Activated naive CD8-positive, alpha-beta T cell treated with anti-CD3 and anti-CD28 coated beads, Interleukin-2, amount 50 U/mL, for 24 hours (primary cell): ENCODE results near the gene SIGMAR1.

Source experiments
- ATAC-seq: fragments of 150-1000 bp; cut with Tn5 transposase; one replicate; pipeline ENCODE4 v1.10.0; 2021
- DNase-seq: peaks from one replicate; pipeline ENCODE4 v3.0.0; 2021
- H3K27ac Mint-ChIP-seq: one replicate; pipeline ENCODE4 v1.8.0; 2021; ENCODE audit warnings: mild to moderate bottlenecking, mixed read lengths
- H3K27me3 Mint-ChIP-seq: one replicate; pipeline ENCODE4 v1.8.0; 2021; ENCODE audit warnings: mixed read lengths
- H3K36me3 Mint-ChIP-seq: one replicate; pipeline ENCODE4 v1.8.0; 2021; ENCODE audit warnings: low read depth, mixed read lengths
- H3K4me1 Mint-ChIP-seq: one replicate; pipeline ENCODE4 v1.8.0; 2021; ENCODE audit warnings: mixed read lengths
- H3K4me3 Mint-ChIP-seq: one replicate; pipeline ENCODE4 v1.8.0; 2021; ENCODE audit warnings: mild to moderate bottlenecking, moderate library complexity, mixed read lengths
- H3K9me3 Mint-ChIP-seq: one replicate; pipeline ENCODE4 v1.8.0; 2021; ENCODE audit warnings: mixed read lengths

SIGMAR1 gene

GRCh38 chr9:34610434-34611206, 27.0 kb downstream of the SIGMAR1 start:
- Mint-ChIP-seq H3K4me1 (peaks cover 23% of the 10 kb centered on the region), H3K9me3 (no peaks in the 10 kb centered on the region), H3K4me3 (peak overlapping the region; percentile 88), H3K36me3 (peaks cover 9% of the 10 kb centered on the region), H3K27me3 (no peaks in the 10 kb centered on the region), H3K27ac (no peak overlapping the region)
- no peak for ATAC-seq
- DNase-seq, result no peak

GRCh38 chr9:34607331-34607730, 30.3 kb downstream of the SIGMAR1 start:
- H3K4me3 Mint-ChIP-seq, result no peak overlapping the region
- no peaks in the 10 kb centered on the region for H3K9me3 Mint-ChIP-seq
- peaks cover 4% of the 10 kb centered on the region for H3K27me3 Mint-ChIP-seq
- DNase-seq (no peak), ATAC-seq (no peak)
- peaks cover 9% of the 10 kb centered on the region for H3K36me3 Mint-ChIP-seq
- H3K4me1 Mint-ChIP-seq, result peaks cover 14% of the 10 kb centered on the region
- H3K27ac Mint-ChIP-seq, result no peak overlapping the region

GRCh38 chr9:34606905-34607304, 30.7 kb downstream of the SIGMAR1 start:
- DNase-seq (no peak), ATAC-seq (no peak)
- peaks cover 12% of the 10 kb centered on the region for H3K4me1 Mint-ChIP-seq
- H3K4me3 Mint-ChIP-seq, result no peak overlapping the region
- peaks cover 4% of the 10 kb centered on the region for H3K27me3 Mint-ChIP-seq
- no peaks in the 10 kb centered on the region for H3K9me3 Mint-ChIP-seq
- no peak overlapping the region for H3K27ac Mint-ChIP-seq
- H3K36me3 Mint-ChIP-seq, result peaks cover 9% of the 10 kb centered on the region

- no peak overlapping the region for H3K27ac Mint-ChIP-seq
- no peak overlapping the region for H3K4me3 Mint-ChIP-seq
- H3K9me3 Mint-ChIP-seq, result no peaks in the 10 kb centered on the region
- H3K4me1 Mint-ChIP-seq, result peaks cover 7% of the 10 kb centered on the region
- no peak for ATAC-seq
- H3K36me3 Mint-ChIP-seq, result peaks cover 5% of the 10 kb centered on the region
- no peak for DNase-seq
- H3K27me3 Mint-ChIP-seq, result peaks cover 9% of the 10 kb centered on the region
Measured at GRCh38 chr9:34606190-34606589, 31.4 kb downstream of the SIGMAR1 start.

- Mint-ChIP-seq H3K4me1 (no peaks in the 10 kb centered on the region), H3K36me3 (no peaks in the 10 kb centered on the region), H3K27me3 (peaks cover 9% of the 10 kb centered on the region), H3K4me3 (no peak overlapping the region), H3K27ac (no peak overlapping the region), H3K9me3 (no peaks in the 10 kb centered on the region)
- DNase-seq (peak; percentile 85), ATAC-seq (peak; percentile 83)
Measured at GRCh38 chr9:34603610-34604231, 33.9 kb downstream of the SIGMAR1 start.

GRCh38 chr9:34601937-34602573, 35.5 kb downstream of the SIGMAR1 start:
- Mint-ChIP-seq H3K36me3 (no peaks in the 10 kb centered on the region), H3K4me1 (no peaks in the 10 kb centered on the region), H3K27ac (no peak overlapping the region), H3K9me3 (no peaks in the 10 kb centered on the region), H3K4me3 (no peak overlapping the region), H3K27me3 (peaks cover 12% of the 10 kb centered on the region)
- no peak for DNase-seq
- no peak for ATAC-seq

GRCh38 chr9:34600908-34601307, 36.7 kb downstream of the SIGMAR1 start:
- no peak overlapping the region for H3K4me3 Mint-ChIP-seq
- ATAC-seq (no peak), DNase-seq (no peak)
- H3K27ac Mint-ChIP-seq, result no peak overlapping the region
- H3K36me3 Mint-ChIP-seq, result no peaks in the 10 kb centered on the region
- H3K9me3 Mint-ChIP-seq, result no peaks in the 10 kb centered on the region
- H3K4me1 Mint-ChIP-seq, result no peaks in the 10 kb centered on the region
- H3K27me3 Mint-ChIP-seq, result peaks cover 19% of the 10 kb centered on the region

- DNase-seq, result no peak
- no peaks in the 10 kb centered on the region for H3K4me1 Mint-ChIP-seq
Measured at GRCh38 chr9:34599546-34599945, 38.0 kb downstream of the SIGMAR1 start.

GRCh38 chr9:34594177-34594576, 43.4 kb downstream of the SIGMAR1 start:
- H3K9me3 Mint-ChIP-seq, result no peaks in the 10 kb centered on the region
- peaks cover 56% of the 10 kb centered on the region for H3K27me3 Mint-ChIP-seq
- no peak overlapping the region for H3K4me3 Mint-ChIP-seq

More at GRCh38 chr9:34599546-34599945, 38.0 kb downstream of the SIGMAR1 start:
- H3K36me3 Mint-ChIP-seq, result no peaks in the 10 kb centered on the region
- no peak for ATAC-seq
- no peak overlapping the region for H3K27ac Mint-ChIP-seq
- no peak overlapping the region for H3K4me3 Mint-ChIP-seq
- H3K27me3 Mint-ChIP-seq, result peaks cover 22% of the 10 kb centered on the region
- H3K9me3 Mint-ChIP-seq, result no peaks in the 10 kb centered on the region

GRCh38 chr9:34592895-34593601, 44.5 kb downstream of the SIGMAR1 start:
- peaks cover 67% of the 10 kb centered on the region for H3K27me3 Mint-ChIP-seq
- no peaks in the 10 kb centered on the region for H3K36me3 Mint-ChIP-seq
- no peaks in the 10 kb centered on the region for H3K9me3 Mint-ChIP-seq
- peaks cover 23% of the 10 kb centered on the region for H3K4me1 Mint-ChIP-seq
- H3K27ac Mint-ChIP-seq, result no peak overlapping the region
- H3K4me3 Mint-ChIP-seq, result no peak overlapping the region
- DNase-seq (no peak), ATAC-seq (no peak)

More at GRCh38 chr9:34594177-34594576, 43.4 kb downstream of the SIGMAR1 start:
- Mint-ChIP-seq H3K4me1 (peaks cover 20% of the 10 kb centered on the region), H3K27ac (no peak overlapping the region), H3K36me3 (no peaks in the 10 kb centered on the region)
- ATAC-seq (no peak), DNase-seq (no peak)

- ATAC-seq, result no peak
- Mint-ChIP-seq H3K4me1 (peaks cover 23% of the 10 kb centered on the region), H3K9me3 (no peaks in the 10 kb centered on the region), H3K27ac (no peak overlapping the region), H3K36me3 (no peaks in the 10 kb centered on the region), H3K4me3 (no peak overlapping the region), H3K27me3 (peaks cover 72% of the 10 kb centered on the region)
- no peak for DNase-seq
Measured at GRCh38 chr9:34591917-34592866, 45.4 kb downstream of the SIGMAR1 start.

- Mint-ChIP-seq H3K4me3 (peak overlapping the region; percentile 60), H3K9me3 (no peaks in the 10 kb centered on the region), H3K4me1 (peaks cover 23% of the 10 kb centered on the region), H3K36me3 (no peaks in the 10 kb centered on the region), H3K27me3 (peaks cover 77% of the 10 kb centered on the region), H3K27ac (no peak overlapping the region)
- DNase-seq (peak; percentile 90), ATAC-seq (peak; percentile 69)
Measured at GRCh38 chr9:34591248-34591916, 46.2 kb downstream of the SIGMAR1 start.
